VCaP (cell line): ENCODE results near the gene AQP7.

Experiments
- H3K27ac ChIP-seq: fragments of 450-650 bp; 2 replicates; pipeline ENCODE4 v1.5.1; 2017
- CTCF ChIP-seq: fragments of 450-650 bp; conservative IDR thresholded peaks from 2 replicates; pipeline ENCODE4 v1.5.1; 2017; ENCODE audit warnings: mild to moderate bottlenecking, moderate library complexity

The AQP7 gene

GRCh38 chr9:33344145-33344544, 58.2 kb downstream of the AQP7 start:
- no peak overlapping the region for H3K27ac ChIP-seq
- TF ChIP-seq CTCF: no peak

DNA sequence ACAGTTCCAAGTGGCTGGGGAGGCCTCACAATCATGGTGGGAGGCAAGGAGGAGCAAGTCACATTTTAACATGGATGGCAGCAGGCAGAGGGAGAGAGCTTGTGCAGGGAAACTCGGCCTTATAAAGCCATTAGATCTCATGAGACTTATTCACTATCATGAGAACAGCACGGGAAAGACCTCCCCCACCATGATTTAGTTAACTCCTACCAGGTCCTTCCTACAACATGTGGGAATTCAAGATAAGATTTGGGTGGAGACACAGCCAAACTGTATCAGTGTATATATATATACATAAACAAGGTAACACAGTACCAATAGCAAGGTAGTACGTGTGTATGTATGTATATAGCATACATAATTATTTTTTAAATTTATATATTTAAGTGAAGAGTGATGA, 61.2 kb downstream of the AQP7 start:
- H3K27ac ChIP-seq: no peak overlapping the region
- no peak for TF ChIP-seq CTCF

GRCh38 chr9:33340186-33340585, 62.2 kb downstream of the AQP7 start:
- no peak for TF ChIP-seq CTCF
- H3K27ac ChIP-seq: no peak overlapping the region
